Ectodermal cell (in vitro differentiated cells): Measurements from ENCODE around the gene MCEMP1.
A peak's percentile ranks its signal among the peaks of the same experiment; 100 is the strongest.

ENCODE experiments used
- H3K27ac ChIP-seq: 2 replicates; pipeline ENCODE4 v1.7.0; 2013; ENCODE audit warnings: mild to moderate bottlenecking, low read depth, low read length; ENCODE audit not compliant: insufficient read depth, poor library complexity, severe bottlenecking
- H3K27me3 ChIP-seq: 2 replicates; pipeline ENCODE4 v1.7.0; 2013; ENCODE audit warnings: mild to moderate bottlenecking, low read length; ENCODE audit not compliant: insufficient read depth, control insufficient read depth, poor library complexity, severe bottlenecking
- H3K36me3 ChIP-seq: one replicate; pipeline ENCODE4 v1.7.0; 2013; ENCODE audit warnings: low read length; ENCODE audit not compliant: control insufficient read depth, insufficient read depth
- H3K4me1 ChIP-seq: one replicate; pipeline ENCODE4 v1.7.0; 2013; ENCODE audit warnings: low read length; ENCODE audit not compliant: control insufficient read depth, insufficient read depth
- H3K4me3 ChIP-seq: 2 replicates; pipeline ENCODE4 v1.7.0; 2013; ENCODE audit warnings: low read depth, low read length, control low read depth; ENCODE audit not compliant: insufficient read depth
- H3K9me3 ChIP-seq: 2 replicates; pipeline ENCODE4 v1.7.0; 2013; ENCODE audit warnings: mild to moderate bottlenecking, low read length, moderate library complexity; ENCODE audit not compliant: control insufficient read depth
- WGBS, 2 experiments: methylation state at CpG; one replicate each; pipeline ENCODE4 v1.1.7; 2013; ENCODE audit warnings: missing lambda C conversion rate in 2 of 2; 5-methylcytosine and 5-hydroxymethylcytosine counted together

MCEMP1 gene

GRCh38 chr19:7670790-7671189 is 6.1 kb upstream of the MCEMP1 start:
- peak overlapping the region; percentile 35 for H3K4me3 ChIP-seq
- WGBS, 2 experiments, result 44 to 51% methylated on average over 8 of the region's 9 CpGs
- peaks cover 52% of the 10 kb centered on the region for H3K27me3 ChIP-seq

DNA sequence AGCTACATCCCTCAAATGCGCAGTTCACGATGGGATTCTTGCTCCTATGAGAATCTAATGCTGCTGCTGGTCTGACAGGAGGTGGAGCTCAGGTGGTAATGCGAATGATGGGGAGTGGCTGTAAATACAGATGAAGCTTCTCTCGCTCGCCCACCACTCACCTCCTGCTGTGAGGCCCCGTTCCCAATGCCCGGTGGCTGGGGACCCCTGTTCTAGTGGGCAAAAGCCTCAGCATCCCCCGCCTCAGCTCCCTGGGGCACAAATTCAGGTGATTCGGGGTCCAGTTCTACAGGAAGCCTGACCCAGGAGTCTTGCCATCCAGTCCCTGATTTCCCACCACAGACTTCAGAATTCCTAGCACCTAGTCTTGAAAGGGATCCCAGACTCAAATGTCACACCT is 4.4 kb upstream of the MCEMP1 start:
- WGBS, 2 experiments, result 49 to 55% methylated on average over 9 of the region's 9 CpGs
- Histone ChIP-seq H3K27me3 (peaks cover 66% of the 10 kb centered on the region), H3K4me3 (no peak overlapping the region), H3K4me1 (no peaks in the 10 kb centered on the region), H3K36me3 (no peaks in the 10 kb centered on the region), H3K27ac (no peak overlapping the region), H3K9me3 (no peaks in the 10 kb centered on the region)

More at GRCh38 chr19:7670790-7671189, 6.1 kb upstream of the MCEMP1 start:
- H3K36me3 ChIP-seq, result no peaks in the 10 kb centered on the region
- no peak overlapping the region for H3K27ac ChIP-seq
- no peaks in the 10 kb centered on the region for H3K9me3 ChIP-seq
- no peaks in the 10 kb centered on the region for H3K4me1 ChIP-seq

- Histone ChIP-seq H3K9me3 (no peaks in the 10 kb centered on the region), H3K4me3 (no peak overlapping the region), H3K4me1 (peaks cover 3% of the 10 kb centered on the region), H3K36me3 (no peaks in the 10 kb centered on the region), H3K27ac (no peak overlapping the region), H3K27me3 (peaks cover 72% of the 10 kb centered on the region)
- WGBS, 2 experiments, result 59 to 65% methylated on average over 17 to 21 of the region's 21 CpGs
Observed at GRCh38 chr19:7674010-7675005, 2.6 kb upstream of the MCEMP1 start.

GRCh38 chr19:7676376-7676775 is 514 bp upstream of the MCEMP1 start:
- no peaks in the 10 kb centered on the region for H3K36me3 ChIP-seq
- no peaks in the 10 kb centered on the region for H3K9me3 ChIP-seq
- H3K4me3 ChIP-seq, result no peak overlapping the region
- peaks cover 57% of the 10 kb centered on the region for H3K27me3 ChIP-seq
- H3K27ac ChIP-seq, result no peak overlapping the region
- H3K4me1 ChIP-seq, result peaks cover 3% of the 10 kb centered on the region
- 62 to 69% methylated on average over 7 of the region's 7 CpGs for WGBS, 2 experiments

DNA sequence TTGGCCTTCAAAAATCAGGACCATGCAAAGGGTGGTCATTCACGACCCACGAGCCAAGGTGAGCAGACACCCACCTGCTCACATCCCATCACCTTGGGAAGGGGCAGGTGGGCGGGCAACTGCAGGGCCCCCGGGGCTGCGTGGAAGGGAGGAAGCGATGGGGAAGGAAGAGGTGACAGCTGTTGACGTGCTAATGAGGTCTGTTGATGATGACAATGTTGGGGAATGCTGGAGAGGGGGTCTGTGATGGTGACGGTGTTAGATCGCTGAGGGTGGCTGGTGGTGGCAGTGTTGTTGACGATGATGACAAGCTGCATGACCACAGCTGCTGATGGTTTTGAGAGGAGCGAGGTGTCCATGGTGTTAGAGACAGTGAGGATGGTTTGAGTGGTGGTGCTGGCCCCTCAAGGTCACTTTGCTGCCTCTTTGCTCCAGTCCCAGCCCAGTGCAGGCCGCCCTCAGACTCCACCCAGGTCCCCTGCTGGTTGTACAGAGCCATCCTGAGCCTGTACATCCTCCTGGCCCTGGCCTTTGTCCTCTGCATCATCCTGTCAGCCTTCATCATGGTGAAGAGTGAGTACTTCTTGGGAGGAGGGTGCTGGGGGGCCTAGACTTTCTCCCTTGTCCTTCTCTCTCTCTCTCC is 900 bp downstream of the MCEMP1 start:
- peaks cover 3% of the 10 kb centered on the region for H3K4me1 ChIP-seq
- H3K27me3 ChIP-seq, result peaks cover 43% of the 10 kb centered on the region
- WGBS, 2 experiments, result 40 to 42% methylated on average over 12 of the region's 12 CpGs
- no peaks in the 10 kb centered on the region for H3K9me3 ChIP-seq
- no peak overlapping the region for H3K4me3 ChIP-seq
- H3K36me3 ChIP-seq, result peaks cover 8% of the 10 kb centered on the region
- no peak overlapping the region for H3K27ac ChIP-seq

- no peak overlapping the region for H3K4me3 ChIP-seq
- 82% methylated on average over 30 of the region's 30 CpGs for WGBS, 2 experiments
- H3K27ac ChIP-seq, result no peak overlapping the region
- H3K9me3 ChIP-seq, result no peaks in the 10 kb centered on the region
- peaks cover 19% of the 10 kb centered on the region for H3K36me3 ChIP-seq
- peaks cover 3% of the 10 kb centered on the region for H3K4me1 ChIP-seq
- H3K27me3 ChIP-seq, result peaks cover 38% of the 10 kb centered on the region
Observed at GRCh38 chr19:7678971-7679751, 2.3 kb downstream of the MCEMP1 start.

DNA sequence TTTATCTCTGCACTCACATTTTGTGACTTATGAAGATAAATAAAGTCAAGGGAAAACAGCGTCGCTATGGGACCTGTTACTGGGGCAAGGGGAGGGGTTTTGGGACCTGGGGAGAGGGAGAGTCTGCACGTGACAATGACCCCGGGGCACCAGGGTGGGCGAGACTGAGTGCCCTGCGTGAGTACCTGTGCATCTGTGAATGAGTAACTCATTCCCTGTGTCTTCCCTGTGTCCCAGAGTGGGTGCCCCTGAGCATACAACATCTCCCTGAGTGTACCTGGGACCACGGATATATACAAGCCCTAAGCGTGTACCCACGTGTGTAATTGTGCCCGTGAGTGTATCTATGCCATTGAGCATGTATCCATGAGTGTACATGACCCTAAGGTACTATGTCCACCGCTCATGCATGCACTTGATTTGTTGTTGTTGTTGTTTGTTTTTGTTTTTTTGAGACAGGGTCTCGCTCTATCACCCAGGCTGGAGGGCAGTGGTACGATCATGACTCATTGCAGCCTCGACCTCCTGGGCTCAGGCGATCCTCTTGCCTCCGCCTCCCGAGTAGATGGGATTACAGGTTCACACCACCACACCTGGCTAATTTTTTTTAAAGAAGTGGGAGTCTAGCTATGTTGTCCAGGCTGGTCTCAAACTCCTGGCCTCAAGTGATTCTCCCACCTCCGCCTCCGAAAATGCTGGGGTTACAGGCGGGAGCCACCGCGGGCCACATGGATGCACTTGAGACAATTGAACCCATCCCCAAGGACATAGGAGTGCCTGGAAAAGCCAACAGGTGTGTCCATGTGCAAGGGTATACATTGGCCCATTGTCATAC is 3.1 kb downstream of the MCEMP1 start:
- WGBS, 2 experiments, result 58 to 62% methylated on average over 22 of the region's 22 CpGs
- no peaks in the 10 kb centered on the region for H3K9me3 ChIP-seq
- peaks cover 22% of the 10 kb centered on the region for H3K36me3 ChIP-seq
- H3K27ac ChIP-seq, result no peak overlapping the region
- H3K27me3 ChIP-seq, result peaks cover 38% of the 10 kb centered on the region
- peaks cover 3% of the 10 kb centered on the region for H3K4me1 ChIP-seq
- peak overlapping the region; percentile 98 for H3K4me3 ChIP-seq

DNA sequence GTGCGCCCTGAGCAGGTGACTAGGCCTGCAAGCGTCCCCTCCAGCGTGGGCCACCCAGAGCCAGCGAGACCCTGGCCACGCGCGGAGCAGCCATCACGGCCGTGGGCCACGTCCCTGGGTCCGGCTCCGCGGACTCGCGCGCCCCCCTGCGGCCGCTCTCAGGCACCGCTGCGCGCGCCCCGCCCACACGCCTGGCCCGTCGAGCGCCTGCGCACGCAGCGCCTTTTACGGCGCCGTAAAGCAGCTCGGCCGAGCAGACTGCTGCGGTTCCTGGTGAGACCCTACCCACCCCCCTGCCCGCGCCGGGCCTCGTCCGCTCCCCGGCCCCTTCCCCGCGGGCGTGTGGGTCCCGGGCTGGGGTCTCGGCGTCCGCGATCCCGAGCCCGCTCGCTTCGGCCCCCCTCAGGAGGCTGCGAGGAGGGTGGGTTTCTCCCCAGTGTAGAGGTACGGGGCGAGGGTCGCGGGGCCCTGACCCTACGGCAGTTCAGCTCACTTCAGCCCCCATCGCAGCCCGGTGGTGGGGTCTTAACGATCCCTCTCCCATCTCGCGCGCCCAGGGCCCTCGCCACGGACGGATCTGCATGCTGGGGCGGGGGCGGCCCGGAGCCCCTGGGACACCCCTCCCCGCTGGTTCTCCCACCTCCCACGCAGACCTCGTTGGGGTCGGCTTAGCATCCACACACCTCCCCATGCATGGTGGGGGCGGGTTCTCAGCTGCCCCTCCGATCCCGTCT is 3.9 kb downstream of the MCEMP1 start, which contains the start of gene TRAPPC5:
TRAPPC5 (plus strand) TSS at position 228 of the 734 bp plus-strand sequence. CDS start 1,421 bp downstream, outside the sequence.
- Histone ChIP-seq H3K36me3 (peaks cover 22% of the 10 kb centered on the region), H3K4me1 (peaks cover 3% of the 10 kb centered on the region), H3K4me3 (peak within 1 kb of the TSS; percentile 98), H3K27ac (no peak within 1 kb of the TSS), H3K9me3 (no peaks in the 10 kb centered on the region), H3K27me3 (peaks cover 36% of the 10 kb centered on the region)
- WGBS, 2 experiments, result 0% methylated on average over 79 of the region's 79 CpGs
